ENCODE measurements around the gene AHCTF1.
A peak's percentile ranks its signal among the peaks of the same experiment; 100 is the strongest.
"Not testable (repeated sequence)": the region's sequence is repeated elsewhere in the genome, so short reads cannot be mapped to it uniquely, and the experiment has no call there.

Gene AHCTF1

GRCh38 chr1:246919902-246920301 lies 11.8 kb downstream of the AHCTF1 start:
- H3K4me1 ChIP-seq: peaks cover 0 to 58% (median 10%) of the 10 kb centered on the region in 4 donors
- no peaks in the 10 kb centered on the region for H3K27me3 ChIP-seq
- H3K9me3 ChIP-seq: no peaks in the 10 kb centered on the region
- peaks cover 5 to 23% (median 12%) of the 10 kb centered on the region in 3 donors for H3K36me3 ChIP-seq
- intact Hi-C loops (cut with DNase I; ENCODE audit: low total_unique reads): no loop called here
- H3K4me3 ChIP-seq: no peak overlapping the region
- no peak for DNase-seq
- H3K27ac ChIP-seq: no peak overlapping the region
- no peak for TF ChIP-seq CTCF (IDR thresholded peaks at IDR 0.05)

- DNase-seq; H3K4me3 ChIP-seq; H3K9me3 ChIP-seq; H3K27me3 ChIP-seq; intact Hi-C loops (cut with DNase I; ENCODE audit: low total_unique reads); H3K27ac ChIP-seq: not testable (repeated sequence)
- Histone ChIP-seq H3K36me3 (peaks cover 30 to 49% (median 47%) of the 10 kb centered on the region in 3 donors), H3K4me1 (peaks cover 0 to 24% (median 0%) of the 10 kb centered on the region in 4 donors)
Measured at GRCh38 chr1:246916026-246916923, 15.5 kb downstream of the AHCTF1 start.

GRCh38 chr1:246907472-246907871 lies 24.3 kb downstream of the AHCTF1 start:
- Histone ChIP-seq H3K27me3 (no peaks in the 10 kb centered on the region), H3K4me3 (no peak overlapping the region), H3K9me3 (no peaks in the 10 kb centered on the region), H3K27ac (no peak overlapping the region), H3K36me3 (peaks cover 40 to 82% (median 82%) of the 10 kb centered on the region in 3 donors), H3K4me1 (no peaks in the 10 kb centered on the region)
- intact Hi-C loops (cut with DNase I; ENCODE audit: low total_unique reads): no loop called here
- DNase-seq: no peak
- peak; percentile 37 to 41 for TF ChIP-seq CTCF (IDR thresholded peaks at IDR 0.05)

GRCh38 chr1:246906833-246907232 lies 24.9 kb downstream of the AHCTF1 start:
- no peak for DNase-seq
- Histone ChIP-seq H3K9me3 (no peaks in the 10 kb centered on the region), H3K27ac (no peak overlapping the region), H3K27me3 (no peaks in the 10 kb centered on the region), H3K36me3 (peaks cover 39 to 82% (median 82%) of the 10 kb centered on the region in 3 donors), H3K4me1 (no peaks in the 10 kb centered on the region), H3K4me3 (no peak overlapping the region)
- intact Hi-C loops (cut with DNase I; ENCODE audit: low total_unique reads): no loop called here
- TF ChIP-seq CTCF (IDR thresholded peaks at IDR 0.05): no peak

- DNase-seq: no peak
- peaks cover 80 to 97% (median 89%) of the 10 kb centered on the region in 3 donors for H3K36me3 ChIP-seq
- H3K9me3 ChIP-seq: no peaks in the 10 kb centered on the region
- no peak for TF ChIP-seq CTCF (IDR thresholded peaks at IDR 0.05)
- H3K4me3 ChIP-seq: no peak overlapping the region
- intact Hi-C loops (cut with DNase I; ENCODE audit: low total_unique reads): no loop called here
- no peaks in the 10 kb centered on the region for H3K4me1 ChIP-seq
- no peaks in the 10 kb centered on the region for H3K27me3 ChIP-seq
- H3K27ac ChIP-seq: no peak overlapping the region
Measured at GRCh38 chr1:246901874-246902273, 29.9 kb downstream of the AHCTF1 start.

GRCh38 chr1:246897302-246897701 lies 34.4 kb downstream of the AHCTF1 start:
- Histone ChIP-seq H3K36me3 (peaks cover 79 to 97% (median 96%) of the 10 kb centered on the region in 3 donors), H3K4me1 (no peaks in the 10 kb centered on the region), H3K4me3 (no peak overlapping the region), H3K9me3 (no peaks in the 10 kb centered on the region), H3K27me3 (no peaks in the 10 kb centered on the region), H3K27ac (no peak overlapping the region)
- TF ChIP-seq CTCF (IDR thresholded peaks at IDR 0.05): no peak
- intact Hi-C loops (cut with DNase I; ENCODE audit: low total_unique reads): no loop called here
- no peak for DNase-seq

All from tibial artery (tissue), 4 donors.